GM12878 (cell line): ENCODE data around the gene PFKFB3. TPM values are rescaled to one million over a fixed set of nuclear protein-coding genes. Genes with fewer than 3 reads are reported as not detected.
"Not testable (repeated sequence)": the region's sequence is repeated elsewhere in the genome, so short reads cannot be mapped to it uniquely, and the experiment has no call there.

Source experiments
- ATAC-seq: fragments of 200-7000 bp; cut with Tn5 transposase; 3 replicates; pipeline ENCODE4 v1.9.1; 2020; ENCODE audit warnings: mild to moderate bottlenecking, moderate library complexity
- BruUV-seq: library from RNA; stranded (reverse); fragments of 400-500 nt; replicated peaks from 2 replicates; lab custom pipeline; 2021; lab: Mats Ljungman, UMichigan
- CTCF ChIA-PET: fragments of 300-600 bp; sonication (Branson Sonifier 250); formaldehyde crosslinking; extraction: SDS; loops from one replicate; lab custom pipeline; 2021; ENCODE audit warnings: inconsistent platforms; lab: Yijun Ruan, JAX
- POLR2A ChIA-PET: fragments of 350-600 bp; formaldehyde crosslinking; extraction: SDS; loops from one replicate; lab custom pipeline; 2021; ENCODE audit warnings: inconsistent platforms; lab: Charles Lee
- RAD21 ChIA-PET: fragments of 300-600 bp; sonication (Branson Sonifier 250); formaldehyde crosslinking; loops from one replicate; lab custom pipeline; 2023; ENCODE audit warnings: antibody characterized with exemption; ENCODE audit not compliant: unreplicated experiment; lab: Charles Lee
- SMC1A ChIA-PET: fragments of 300-600 bp; sonication (Branson Sonifier 250); formaldehyde crosslinking; loops from one replicate; lab custom pipeline; 2023; ENCODE audit not compliant: unreplicated experiment, uncharacterized antibody; lab: Charles Lee
- DNase-seq: peaks from one replicate; pipeline ENCODE4 v3.0.0-alpha.2; 2011; ENCODE audit warnings: low read depth, low spot score
- FAIRE-seq: peaks from 3 replicates; lab custom pipeline; 2011; peaks lifted over from hg19 to GRCh38; lab: Jason Lieb, UNC
- H2AFZ ChIP-seq: 2 replicates; pipeline ENCODE4 v1.6.0; 2011; ENCODE audit warnings: low read depth, low read length, control low read depth; ENCODE audit not compliant: control insufficient read depth
- H3K27ac ChIP-seq: 2 replicates; pipeline ENCODE4 v1.5.1; 2011; ENCODE audit warnings: control low read depth; ENCODE audit not compliant: control insufficient read depth, insufficient read depth
- H3K27me3 ChIP-seq, 2 experiments: replicated peaks in 1 of 2; 2 replicates each; pipeline versions ENCODE4 v1.6.0 to v1.6.1; 2011; ENCODE audit warnings: low read length in 1 of 2; ENCODE audit not compliant: control insufficient read depth in 2 of 2, insufficient read depth in 2 of 2
- H3K36me3 ChIP-seq, 2 experiments: 2 replicates each; pipeline ENCODE4 v1.5.1; 2011; ENCODE audit warnings: low read length in 1 of 2; ENCODE audit not compliant: control insufficient read depth in 2 of 2, insufficient read depth in 2 of 2
- H3K4me1 ChIP-seq: 2 replicates; pipeline ENCODE4 v1.6.1; 2011; ENCODE audit warnings: mild to moderate bottlenecking, low read length, moderate library complexity, mixed read lengths; ENCODE audit not compliant: control insufficient read depth, insufficient read depth
- H3K4me2 ChIP-seq: 2 replicates; pipeline ENCODE4 v1.6.0; 2011; ENCODE audit warnings: control low read depth; ENCODE audit not compliant: control insufficient read depth, insufficient read depth
- H3K4me3 ChIP-seq: fragments of 200-600 bp; sonication (generic); 2 replicates; pipeline ENCODE4 v1.5.1; 2016
- H3K79me2 ChIP-seq: 2 replicates; pipeline ENCODE4 v1.6.0; 2011; ENCODE audit warnings: low read length; ENCODE audit not compliant: control insufficient read depth, insufficient read depth
- H3K9ac ChIP-seq: 2 replicates; pipeline ENCODE4 v1.8.0; 2011; ENCODE audit warnings: low read length, control low read depth, mixed read lengths; ENCODE audit not compliant: control insufficient read depth, insufficient read depth
- H3K9me3 ChIP-seq: replicated peaks from 3 replicates; pipeline ENCODE4 v1.5.1; 2011; ENCODE audit warnings: mild to moderate bottlenecking, low read length; ENCODE audit not compliant: control insufficient read depth, insufficient read depth
- H4K20me1 ChIP-seq: 2 replicates; pipeline ENCODE4 v1.6.0; 2011; ENCODE audit not compliant: control insufficient read depth, insufficient read depth
- NR2F1 ChIP-seq: fragments of 450-650 bp; conservative IDR thresholded peaks from 2 replicates; pipeline ENCODE4 v1.6.1; 2017; ENCODE audit warnings: mild to moderate bottlenecking
- SRF ChIP-seq, 2 experiments: IDR thresholded peaks; 2 replicates each; pipeline ENCODE4 v1.6.1; 2011; ENCODE audit warnings: low read depth in 2 of 2, low read length in 2 of 2, mild to moderate bottlenecking in 1 of 2, moderate library complexity in 1 of 2
- STAT1 ChIP-seq: fragments of 450-650 bp; conservative IDR thresholded peaks from 2 replicates; pipeline ENCODE4 v1.6.1; 2014; ENCODE audit warnings: antibody characterized with exemption, mild to moderate bottlenecking
- ZNF592 ChIP-seq: fragments of 450-650 bp; IDR thresholded peaks from 2 replicates; pipeline ENCODE4 v1.6.1; 2017; ENCODE audit warnings: mild to moderate bottlenecking, moderate library complexity
- ZNF687 ChIP-seq: fragments of 450-650 bp; IDR thresholded peaks from 2 replicates; pipeline ENCODE4 v1.6.1; 2017; ENCODE audit warnings: mild to moderate bottlenecking, moderate library complexity
- WGBS: methylation state at CpG from one replicate; pipeline ENCODE4 v1.1.6; 2016; ENCODE audit warnings: low lambda C conversion rate; ENCODE audit not compliant: insufficient replicate concordance, insufficient coverage; ENCODE audit errors: missing lambda C conversion rate; 5-methylcytosine and 5-hydroxymethylcytosine counted together
- in situ Hi-C: fragments of 300-500 bp; cut with MboI; formaldehyde crosslinking; loops from 9 replicates; pipeline ENCODE4 v1.14.3; 2018; ENCODE audit warnings: mixed read lengths
- intact Hi-C: fragments of 100-400 bp; cut with micrococcal nuclease; formaldehyde crosslinking; loops from one replicate; pipeline ENCODE4 v1.14.2; 2022; ENCODE audit not compliant: unreplicated experiment
- polyA plus RNA-seq, 11 experiments: library from polyadenylated mRNA; depleted of rRNA in 4 of 11; unstranded in 6 of 11; stranded (reverse) in 5 of 11; fragments of >200 nt; fragmentation: Nextera tagmentation in 4 of 11; fragmentation: Illumina TruSeq in 1 of 11; extraction: Ambion mirVana in 4 of 11; extraction: Trizol in 1 of 11; gene quantifications; 1 replicate in 1 of 11; 2 replicates in 10 of 11; pipeline versions ENCODE4 v1.2.1 to v1.2.3, GENCODE V29; 2011 to 2016; ENCODE audit warnings: inconsistent platforms in 2 of 11, missing spikeins in 2 of 11, low read depth in 1 of 11
- total RNA-seq, 4 experiments: library from RNA; depleted of rRNA in 3 of 4; stranded (reverse); fragments of >200 nt in 3 of 4; fragmentation: Illumina TruSeq in 1 of 4; extraction: Trizol in 1 of 4; gene quantifications; 2 replicates each; pipeline versions ENCODE4 v1.2.1 to v1.2.3, GENCODE V29; 2013 to 2021

PFKFB3 gene
- total and polyA plus RNA-seq, 10 of the 15 experiments (the other 5 are each of a cell fraction or from before 2014, with no cell fraction given): 1.6 to 46.7 (median 13.7) TPM

GRCh38 chr10:6296425-6296824 is 93.7 kb downstream of the PFKFB3 start:
- intact Hi-C loops: loop anchor here (5.0 kb wide), 1 partner anchor 94 kb away; the partner anchor contains the start of gene PFKFB3
- TF ChIP-seq SRF (IDR thresholded peaks at IDR 0.05; ENCODE audit: low read depth in 2 of 2, low read length in 2 of 2): 0 out of 4 replicates have a peak, but pooled peaks of 1 of the 2 experiments have one; percentile 65
- TF ChIP-seq NR2F1: 0 out of 2 replicates have a peak, but pooled peaks have one; percentile 21
- H3K27me3 ChIP-seq, H2AFZ ChIP-seq, H3K36me3 ChIP-seq, DNase-seq, in situ Hi-C loops, H3K9ac ChIP-seq, FAIRE-seq, H3K4me3 ChIP-seq, H3K27ac ChIP-seq, H3K4me2 ChIP-seq, H4K20me1 ChIP-seq, BruUV-seq, H3K79me2 ChIP-seq, ATAC-seq: not testable (repeated sequence)
- POLR2A ChIA-PET: interaction anchor here (1.0 to 3.1 kb wide), 7 partner anchors 14 to 322 kb away, joined by 3 to 22 read pairs (median 5); no protein-coding TSS in a partner anchor
- Histone ChIP-seq H3K9me3 (peaks cover 11% of the 10 kb centered on the region; the same call in 2 of the 3 replicates), H3K4me1 (peaks cover 29% of the 10 kb centered on the region)
- SMC1A ChIA-PET: interaction anchor here (0.8 to 11.0 kb wide), 10 partner anchors 9 to 105 kb away, joined by 3 to 153 read pairs (median 10); no protein-coding TSS in a partner anchor
- RAD21 ChIA-PET: interaction anchor here (0.9 to 7.2 kb wide), 15 partner anchors 8 to 238 kb away, joined by 3 to 71 read pairs (median 9); partner anchors contain the start of gene PFKFB3
- CTCF ChIA-PET: interaction anchor here (0.7 to 1.9 kb wide), 9 partner anchors 9 to 160 kb away, joined by 3 to 12 read pairs (median 6); partner anchors contain the start of gene PFKFB3
- WGBS: 32% methylated on average over 4 of the region's 4 CpGs

GRCh38 chr10:6296828-6297251 is 94.1 kb downstream of the PFKFB3 start:
- Histone ChIP-seq H3K9me3 (peaks cover 11% of the 10 kb centered on the region; the same call in 2 of the 3 replicates), H4K20me1 (no peaks in the 10 kb centered on the region), H3K4me2 (no peak overlapping the region), H3K4me3 (no peak overlapping the region), H3K4me1 (peaks cover 31% of the 10 kb centered on the region), H3K27me3 (no peaks in the 10 kb centered on the region), H3K79me2 (no peaks in the 10 kb centered on the region), H3K36me3 (no peaks in the 10 kb centered on the region), H2AFZ (no peak overlapping the region), H3K27ac (no peak overlapping the region), H3K9ac (no peak overlapping the region)
- ChIA-PET POLR2A (no interaction called here), RAD21 (interaction anchor here (1.9 to 7.2 kb wide), 4 partner anchors 22 to 105 kb away, joined by 6 to 71 read pairs (median 28); no protein-coding TSS in a partner anchor), CTCF (interaction anchor here (1.2 to 1.8 kb wide), 4 partner anchors 29 to 104 kb away, joined by 3 to 11 read pairs (median 6); no protein-coding TSS in a partner anchor), SMC1A (interaction anchor here (0.6 to 11.0 kb wide), 8 partner anchors 12 to 108 kb away, joined by 3 to 153 read pairs (median 10); no protein-coding TSS in a partner anchor)
- BruUV-seq: no TSS peak
- intact Hi-C loops (loop anchor here (5.0 kb wide), 1 partner anchor 95 kb away; the partner anchor contains the start of gene PFKFB3), in situ Hi-C loops (no loop called here)
- 60% methylated on average over 3 of the region's 3 CpGs for WGBS
- ATAC-seq: no peak
- no peak for DNase-seq
- no peak for FAIRE-seq
- TF ChIP-seq ZNF687 (peak; percentile 43; the same call in 1 of the 2 replicates), ZNF592 (peak; percentile 81; the same call in 1 of the 2 replicates), STAT1 (no peak)
